Astrocyte (in vitro differentiated cells and primary cell): ENCODE data around the gene CD27. TPM values are rescaled to one million over a fixed set of nuclear protein-coding genes. Genes with fewer than 3 reads are reported as not detected.

ENCODE experiments used
- DNase-seq: peaks from one replicate; pipeline ENCODE4 v3.0.0-alpha.2; 2010; ENCODE audit warnings: low read depth
- FAIRE-seq: peaks from 2 replicates; lab custom pipeline; 2011; peaks lifted over from hg19 to GRCh38; lab: Jason Lieb, UNC
- H2AFZ ChIP-seq: 2 replicates; pipeline ENCODE4 v1.6.0; 2012; ENCODE audit warnings: low read depth, low read length, inconsistent platforms
- H3K27ac ChIP-seq: 2 replicates; pipeline ENCODE4 v1.5.1; 2011; ENCODE audit warnings: low read depth, low read length, inconsistent platforms
- H3K27me3 ChIP-seq: 2 replicates; pipeline ENCODE4 v1.6.0; 2011; ENCODE audit warnings: low read length, inconsistent platforms; ENCODE audit not compliant: insufficient read depth
- H3K36me3 ChIP-seq: 2 replicates; pipeline ENCODE4 v1.5.1; 2011; ENCODE audit warnings: low read length, inconsistent platforms; ENCODE audit not compliant: insufficient read depth
- H3K4me1 ChIP-seq: 2 replicates; pipeline ENCODE4 v1.5.1; 2011; ENCODE audit warnings: low read length, inconsistent platforms; ENCODE audit not compliant: insufficient read depth
- H3K4me2 ChIP-seq: 2 replicates; pipeline ENCODE4 v1.6.0; 2012; ENCODE audit warnings: low read length, inconsistent platforms
- H3K4me3 ChIP-seq: 2 replicates; pipeline ENCODE4 v1.5.1; 2011; ENCODE audit warnings: low read depth, mild to moderate bottlenecking, low read length, inconsistent platforms; ENCODE audit not compliant: insufficient read depth
- H3K79me2 ChIP-seq: 2 replicates; pipeline ENCODE4 v1.6.0; 2012; ENCODE audit warnings: mild to moderate bottlenecking, low read length, inconsistent platforms; ENCODE audit not compliant: insufficient read depth
- H3K9ac ChIP-seq: 2 replicates; pipeline ENCODE4 v1.6.0; 2012; ENCODE audit warnings: mild to moderate bottlenecking, low read length, inconsistent platforms
- H3K9me3 ChIP-seq: 2 replicates; pipeline ENCODE4 v1.5.1; 2012; ENCODE audit warnings: low read depth, mild to moderate bottlenecking, low read length, inconsistent platforms; ENCODE audit not compliant: insufficient read depth
- H4K20me1 ChIP-seq: 2 replicates; pipeline ENCODE4 v1.6.0; 2012; ENCODE audit warnings: low read length, inconsistent platforms; ENCODE audit not compliant: insufficient read depth
- H3K27ac Mint-ChIP-seq: one replicate; pipeline ENCODE4 v1.8.0; 2021; ENCODE audit warnings: mild to moderate bottlenecking, mixed read lengths; ENCODE audit not compliant: unreplicated experiment
- H3K27me3 Mint-ChIP-seq: one replicate; pipeline ENCODE4 v1.8.0; 2021; ENCODE audit warnings: low read depth, mixed read lengths; ENCODE audit not compliant: unreplicated experiment
- H3K36me3 Mint-ChIP-seq: one replicate; pipeline ENCODE4 v1.8.0; 2021; ENCODE audit warnings: low read depth, mixed read lengths; ENCODE audit not compliant: unreplicated experiment
- H3K4me1 Mint-ChIP-seq: one replicate; pipeline ENCODE4 v1.8.0; 2021; ENCODE audit warnings: low read depth, mixed read lengths; ENCODE audit not compliant: unreplicated experiment
- H3K4me3 Mint-ChIP-seq: one replicate; pipeline ENCODE4 v1.8.0; 2021; ENCODE audit warnings: mild to moderate bottlenecking, moderate library complexity, mixed read lengths; ENCODE audit not compliant: unreplicated experiment
- H3K9me3 Mint-ChIP-seq: one replicate; pipeline ENCODE4 v1.8.0; 2021; ENCODE audit warnings: mild to moderate bottlenecking, mixed read lengths; ENCODE audit not compliant: unreplicated experiment
- CTCF ChIP-seq: IDR thresholded peaks from 2 replicates; pipeline ENCODE4 v1.5.1; 2011; ENCODE audit warnings: low read depth, mild to moderate bottlenecking, inconsistent platforms, low read length, moderate library complexity; ENCODE audit not compliant: insufficient read depth
- EZH2 ChIP-seq: IDR thresholded peaks from 2 replicates; pipeline ENCODE4 v1.6.1; 2012; ENCODE audit warnings: mild to moderate bottlenecking, low read length, inconsistent platforms; ENCODE audit not compliant: insufficient read depth
- total RNA-seq: library from RNA; stranded (reverse); gene quantifications from 2 replicates; pipeline ENCODE4 v1.2.1, GENCODE V29; 2021

The CD27 gene
- total RNA-seq, 1 donor from 2014 or later, result not detected

GRCh38 chr12:6461401-6462233, 16.9 kb downstream of the CD27 start:
- Mint-ChIP-seq H3K4me1 (no peaks in the 10 kb centered on the region), H3K27ac (no peak overlapping the region), H3K4me3 (no peak overlapping the region), H3K36me3 (peaks cover 38% of the 10 kb centered on the region), H3K9me3 (no peaks in the 10 kb centered on the region), H3K27me3 (no peaks in the 10 kb centered on the region)
- H3K27ac ChIP-seq, result no peak overlapping the region
- H3K36me3 ChIP-seq, result peaks cover 22% of the 10 kb centered on the region
- TF ChIP-seq EZH2 (no peak), CTCF (no peak)
- no peak overlapping the region for H3K4me2 ChIP-seq
- H3K4me1 ChIP-seq, result no peaks in the 10 kb centered on the region
- no peaks in the 10 kb centered on the region for H3K9me3 ChIP-seq
- H3K79me2 ChIP-seq, result no peaks in the 10 kb centered on the region
- no peak overlapping the region for H3K9ac ChIP-seq
- no peak overlapping the region for H3K4me3 ChIP-seq
- H2AFZ ChIP-seq, result no peak overlapping the region
- DNase-seq, result no peak
- FAIRE-seq, result no peak
- no peaks in the 10 kb centered on the region for H3K27me3 ChIP-seq
- peaks cover 14% of the 10 kb centered on the region for H4K20me1 ChIP-seq

- Histone ChIP-seq H3K4me1 (no peaks in the 10 kb centered on the region), H3K9ac (no peak overlapping the region), H3K27me3 (no peaks in the 10 kb centered on the region), H3K4me3 (no peak overlapping the region), H3K9me3 (no peaks in the 10 kb centered on the region), H3K4me2 (no peak overlapping the region), H4K20me1 (peaks cover 17% of the 10 kb centered on the region), H3K79me2 (no peaks in the 10 kb centered on the region), H3K36me3 (peaks cover 22% of the 10 kb centered on the region), H2AFZ (no peak overlapping the region), H3K27ac (no peak overlapping the region)
- H3K4me3 Mint-ChIP-seq, result no peak overlapping the region
- no peaks in the 10 kb centered on the region for H3K9me3 Mint-ChIP-seq
- no peak for DNase-seq
- no peaks in the 10 kb centered on the region for H3K27me3 Mint-ChIP-seq
- FAIRE-seq, result no peak
- H3K4me1 Mint-ChIP-seq, result no peaks in the 10 kb centered on the region
- TF ChIP-seq EZH2 (no peak), CTCF (no peak)
- H3K36me3 Mint-ChIP-seq, result peaks cover 41% of the 10 kb centered on the region
- no peak overlapping the region for H3K27ac Mint-ChIP-seq
These were observed 17.7 kb downstream of the CD27 start for GRCh38 chr12:6462234-6462995.
